GM23248 (cell line): Measurements from ENCODE around the gene GRAP2.

ENCODE experiments used
- EZH2 ChIP-seq: fragments of 200-600 bp; sonication (generic); IDR thresholded peaks from 2 replicates; pipeline ENCODE4 v1.6.1; 2018; ENCODE audit warnings: antibody characterized with exemption, mild to moderate bottlenecking; ENCODE audit not compliant: insufficient read depth, poor library complexity, severe bottlenecking
- EZH2phosphoT487 ChIP-seq: fragments of 200-600 bp; sonication (generic); IDR thresholded peaks from 2 replicates; pipeline ENCODE4 v1.6.1; 2018; ENCODE audit warnings: antibody characterized with exemption, moderate library complexity, mild to moderate bottlenecking, low read depth; ENCODE audit not compliant: insufficient read depth

DNA sequence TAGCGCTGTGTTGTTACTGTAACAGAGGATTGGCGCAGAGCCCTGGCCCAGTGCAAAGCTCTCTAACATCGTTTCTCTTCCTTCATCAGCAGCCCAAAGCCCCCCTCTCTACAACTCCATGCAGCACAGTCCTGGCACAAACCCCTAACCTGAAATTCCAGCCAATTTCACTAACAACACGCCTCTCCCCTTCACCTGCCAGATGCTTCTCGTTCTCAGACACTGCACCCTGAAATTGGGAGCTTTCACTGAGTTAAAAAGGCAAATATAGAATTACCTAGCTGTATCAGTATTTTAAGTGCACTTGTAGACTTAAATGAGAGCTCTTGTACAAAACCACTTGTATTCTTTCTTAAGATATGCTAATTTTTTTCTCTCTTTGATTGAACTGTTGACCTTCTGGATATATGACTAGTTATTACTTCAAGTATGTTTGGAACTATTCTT is 16.3 kb downstream of the GRAP2 start:
- TF ChIP-seq EZH2phosphoT487 (no peak), EZH2 (no peak)
